Mucosa of descending colon (tissue), 3 donors: ENCODE results near the gene GABBR2. TPM values are rescaled to one million over a fixed set of nuclear protein-coding genes. Genes with fewer than 3 reads are reported as not detected.

ENCODE experiments used
- ATAC-seq: fragments of 200-7000 bp; cut with Tn5 transposase; one replicate; pipeline ENCODE4 v1.9.1; 2020; ENCODE audit warnings: mild to moderate bottlenecking, moderate library complexity
- DNase-seq, 3 donors: peaks; one replicate each; pipeline ENCODE4 v3.0.0-alpha.2; 2020
- H3K36me3 ChIP-seq: fragments of 200-600 bp; one replicate; pipeline ENCODE4 v1.8.0; 2021; ENCODE audit warnings: low read depth, mild to moderate bottlenecking
- H3K4me1 ChIP-seq: fragments of 200-600 bp; one replicate; pipeline ENCODE4 v1.8.0; 2021; ENCODE audit warnings: low read depth, mild to moderate bottlenecking
- H3K4me3 ChIP-seq: fragments of 200-600 bp; one replicate; pipeline ENCODE4 v1.8.0; 2021; ENCODE audit warnings: mild to moderate bottlenecking
- H3K9me3 ChIP-seq: fragments of 200-600 bp; one replicate; pipeline ENCODE4 v1.8.0; 2021; ENCODE audit warnings: mild to moderate bottlenecking
- intact Hi-C, 2 donors: fragments of 100-400 bp; cut with DNase I in 1 of 2; cut with micrococcal nuclease in 1 of 2; formaldehyde crosslinking; loops; one replicate each; pipeline versions ENCODE4 v1.11.0 to v1.11.1; 2022; cut with DNase I, micrococcal nuclease
- total RNA-seq, 3 donors: library from RNA; stranded (reverse); fragmentation: NEBNext Ultra II Directional in 2 of 3; extraction: Animal tissue kit (Norgen Biotek cat#: 25700) in 2 of 3; gene quantifications; one replicate each; pipeline versions ENCODE4 v1.2.1 to v1.2.4, GENCODE V29; 2021 to 2023
- TF ChIP-seq, protein P1 (sequence below): fragments of 200-600 bp; IDR thresholded peaks from one replicate; pipeline ENCODE4 v1.8.0; 2022; ENCODE audit warnings: antibody characterized with exemption, mild to moderate bottlenecking
- donor health status: DM: no; HTN: no; CAD: no; lungs with moderate emphysema.
- donor health status: DM: no; HTN: no; CAD: no.
- donor health status: DM: no; HTN: yes; CAD: no.

Gene GABBR2
- total RNA-seq, 3 donors from 2014 or later = 0.35 TPM; not detected in 2

DNA sequence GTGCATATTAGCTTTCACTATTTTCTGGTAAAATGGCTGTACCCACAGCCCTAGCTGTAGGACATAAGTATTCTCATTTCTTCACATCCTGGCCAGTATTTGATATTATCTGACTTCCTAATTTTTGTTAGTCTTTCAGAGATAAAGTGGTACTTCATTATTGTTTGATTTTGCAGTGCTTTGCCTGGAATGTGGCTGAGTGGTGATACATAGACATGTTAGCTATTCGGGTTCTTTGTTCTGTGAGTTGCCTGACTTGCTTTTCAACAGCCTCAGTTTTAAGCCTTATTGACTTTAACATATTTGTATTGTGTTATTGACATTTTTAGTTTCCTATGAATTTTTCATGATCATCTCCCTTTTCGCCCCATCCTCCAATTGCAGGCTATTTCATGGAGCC lies 161.1 kb downstream of the GABBR2 start:
- ATAC-seq (no peak), DNase-seq (no peak)
- H3K9me3 ChIP-seq = no peaks in the 10 kb centered on the region
- TF ChIP-seq, protein P1, sequence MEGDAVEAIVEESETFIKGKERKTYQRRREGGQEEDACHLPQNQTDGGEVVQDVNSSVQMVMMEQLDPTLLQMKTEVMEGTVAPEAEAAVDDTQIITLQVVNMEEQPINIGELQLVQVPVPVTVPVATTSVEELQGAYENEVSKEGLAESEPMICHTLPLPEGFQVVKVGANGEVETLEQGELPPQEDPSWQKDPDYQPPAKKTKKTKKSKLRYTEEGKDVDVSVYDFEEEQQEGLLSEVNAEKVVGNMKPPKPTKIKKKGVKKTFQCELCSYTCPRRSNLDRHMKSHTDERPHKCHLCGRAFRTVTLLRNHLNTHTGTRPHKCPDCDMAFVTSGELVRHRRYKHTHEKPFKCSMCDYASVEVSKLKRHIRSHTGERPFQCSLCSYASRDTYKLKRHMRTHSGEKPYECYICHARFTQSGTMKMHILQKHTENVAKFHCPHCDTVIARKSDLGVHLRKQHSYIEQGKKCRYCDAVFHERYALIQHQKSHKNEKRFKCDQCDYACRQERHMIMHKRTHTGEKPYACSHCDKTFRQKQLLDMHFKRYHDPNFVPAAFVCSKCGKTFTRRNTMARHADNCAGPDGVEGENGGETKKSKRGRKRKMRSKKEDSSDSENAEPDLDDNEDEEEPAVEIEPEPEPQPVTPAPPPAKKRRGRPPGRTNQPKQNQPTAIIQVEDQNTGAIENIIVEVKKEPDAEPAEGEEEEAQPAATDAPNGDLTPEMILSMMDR = no peak
- no peak overlapping the region for H3K4me3 ChIP-seq
- H3K36me3 ChIP-seq = no peaks in the 10 kb centered on the region
- no peaks in the 10 kb centered on the region for H3K4me1 ChIP-seq
- intact Hi-C loops = no loop called here

DNA sequence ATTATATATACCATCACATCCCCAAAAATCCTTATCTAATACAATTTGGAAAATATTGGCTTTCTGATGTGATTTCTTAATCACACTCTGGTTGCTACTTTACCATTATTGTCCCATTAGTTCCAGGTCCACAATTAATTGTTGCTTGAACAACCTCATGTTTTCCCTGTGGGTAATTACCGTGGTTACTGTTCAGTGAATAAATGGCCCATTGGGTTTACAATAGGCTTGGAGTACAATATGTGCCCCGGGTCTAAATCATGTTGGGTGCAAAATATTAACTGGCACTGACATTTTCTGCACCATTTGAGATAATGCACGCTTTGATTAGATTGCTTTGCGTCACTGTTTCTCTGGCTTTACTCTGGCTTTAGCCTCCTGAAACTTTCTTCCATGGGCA lies 163.7 kb downstream of the GABBR2 start:
- no peak overlapping the region for H3K4me3 ChIP-seq
- TF ChIP-seq, protein P1 = no peak
- H3K36me3 ChIP-seq = no peaks in the 10 kb centered on the region
- H3K9me3 ChIP-seq = no peaks in the 10 kb centered on the region
- DNase-seq (no peak), ATAC-seq (no peak)
- H3K4me1 ChIP-seq = no peaks in the 10 kb centered on the region
- intact Hi-C loops = no loop called here

DNA sequence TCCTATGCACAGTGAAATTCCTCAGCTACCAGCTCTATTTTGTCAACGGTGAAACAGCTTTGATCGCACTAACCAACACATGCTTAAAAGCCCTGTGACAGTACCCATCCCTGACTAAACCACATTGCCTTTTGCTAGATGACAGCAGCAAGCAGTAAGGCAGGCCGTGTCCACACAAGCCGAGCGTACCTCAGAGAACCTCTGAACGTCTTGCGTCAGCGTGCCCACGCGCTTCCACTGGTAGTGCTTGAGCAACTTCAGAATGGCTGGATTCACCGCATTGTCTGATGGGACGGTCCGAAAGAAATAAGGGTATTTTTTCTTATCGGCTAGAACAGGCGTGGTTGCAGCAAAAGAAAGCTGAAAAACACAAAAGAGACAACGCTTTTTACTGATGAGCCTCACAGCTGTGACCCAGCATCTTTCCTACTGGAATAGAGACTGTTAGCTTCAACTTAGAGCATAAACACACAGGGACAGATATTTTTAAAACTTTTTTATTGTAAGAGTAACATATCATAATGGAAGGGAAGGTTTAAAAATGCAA lies 167.0 kb downstream of the GABBR2 start:
- DNase-seq (no peak), ATAC-seq (no peak)
- H3K36me3 ChIP-seq = no peaks in the 10 kb centered on the region
- TF ChIP-seq, protein P1 = no peak
- intact Hi-C loops = no loop called here
- no peaks in the 10 kb centered on the region for H3K9me3 ChIP-seq
- no peaks in the 10 kb centered on the region for H3K4me1 ChIP-seq
- H3K4me3 ChIP-seq = no peak overlapping the region

DNA sequence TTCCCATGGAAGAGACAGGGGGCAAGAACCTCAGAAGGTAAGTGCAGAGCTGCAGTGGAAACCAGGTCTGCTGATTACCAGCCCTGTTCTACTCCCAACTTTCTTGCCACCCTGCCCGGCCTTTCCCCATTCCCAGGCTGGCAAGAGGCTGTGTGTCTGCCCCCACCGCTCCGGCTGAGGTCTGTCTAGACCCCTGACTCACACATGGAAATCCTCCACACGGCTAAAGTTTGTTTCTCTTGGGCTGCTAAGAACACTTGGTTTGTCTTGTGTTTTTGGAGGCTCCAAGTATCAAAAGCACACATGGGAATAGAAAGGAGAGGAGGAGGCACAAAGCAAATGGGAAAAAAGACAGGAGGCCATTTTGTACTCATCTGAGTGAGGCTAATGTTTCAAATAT lies 168.3 kb downstream of the GABBR2 start:
- TF ChIP-seq, protein P1 = no peak

DNA sequence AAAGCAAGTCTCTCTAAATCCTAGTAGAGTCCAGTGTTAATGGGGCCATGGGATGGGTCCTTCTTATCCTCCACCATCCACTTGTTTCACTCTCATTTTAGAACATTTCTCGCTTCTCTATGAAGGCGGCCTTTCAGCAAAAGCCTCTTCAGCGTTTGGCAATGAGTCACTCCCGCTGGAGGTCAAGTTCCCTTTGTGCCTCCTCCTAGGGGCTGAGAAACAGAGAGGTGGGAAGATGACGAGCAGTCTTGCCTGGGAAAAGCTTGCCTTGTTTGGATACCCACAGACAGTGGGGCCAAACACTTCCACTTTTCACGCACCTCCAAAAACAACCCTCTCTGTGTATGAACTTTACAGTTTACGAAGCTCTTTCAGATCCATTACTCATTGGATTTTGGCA lies 168.8 kb downstream of the GABBR2 start:
- intact Hi-C loops = no loop called here
- H3K36me3 ChIP-seq = no peaks in the 10 kb centered on the region
- no peaks in the 10 kb centered on the region for H3K4me1 ChIP-seq
- DNase-seq = no peak
- TF ChIP-seq, protein P1 = no peak
- no peak overlapping the region for H3K4me3 ChIP-seq
- H3K9me3 ChIP-seq = no peaks in the 10 kb centered on the region
- ATAC-seq = no peak

More for the DNA sequence above, 168.3 kb downstream of the GABBR2 start:
- no peak overlapping the region for H3K4me3 ChIP-seq
- H3K36me3 ChIP-seq = no peaks in the 10 kb centered on the region
- H3K4me1 ChIP-seq = no peaks in the 10 kb centered on the region
- no peaks in the 10 kb centered on the region for H3K9me3 ChIP-seq
- DNase-seq (no peak), ATAC-seq (no peak)
- intact Hi-C loops = no loop called here

DNA sequence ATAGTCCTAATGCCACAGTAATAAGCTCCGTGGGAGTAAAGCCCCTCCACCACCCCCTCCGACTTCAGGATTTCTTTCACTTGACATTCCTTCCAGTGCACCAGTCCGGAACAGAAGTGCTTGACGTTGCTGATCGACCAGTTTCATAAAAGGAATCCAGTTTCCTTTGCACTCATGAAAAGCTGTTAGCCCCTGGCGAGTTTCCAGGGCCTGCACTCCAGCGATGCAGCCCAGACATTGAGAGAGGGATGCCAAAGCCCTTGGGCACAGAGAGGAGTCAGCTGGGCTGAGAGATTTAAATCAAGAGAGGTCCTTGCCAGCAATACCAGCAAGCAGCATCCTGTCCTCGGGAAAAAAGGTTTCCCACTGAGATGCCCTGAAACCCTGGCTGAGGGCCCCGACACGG lies 170.1 kb downstream of the GABBR2 start:
- intact Hi-C loops = no loop called here
- Histone ChIP-seq H3K4me3 (no peak overlapping the region), H3K4me1 (no peaks in the 10 kb centered on the region), H3K36me3 (no peaks in the 10 kb centered on the region), H3K9me3 (no peaks in the 10 kb centered on the region)
- TF ChIP-seq, protein P1 = no peak
- no peak for ATAC-seq
- DNase-seq = no peak
